ENCODE results near the gene SLC6A17.

DNA sequence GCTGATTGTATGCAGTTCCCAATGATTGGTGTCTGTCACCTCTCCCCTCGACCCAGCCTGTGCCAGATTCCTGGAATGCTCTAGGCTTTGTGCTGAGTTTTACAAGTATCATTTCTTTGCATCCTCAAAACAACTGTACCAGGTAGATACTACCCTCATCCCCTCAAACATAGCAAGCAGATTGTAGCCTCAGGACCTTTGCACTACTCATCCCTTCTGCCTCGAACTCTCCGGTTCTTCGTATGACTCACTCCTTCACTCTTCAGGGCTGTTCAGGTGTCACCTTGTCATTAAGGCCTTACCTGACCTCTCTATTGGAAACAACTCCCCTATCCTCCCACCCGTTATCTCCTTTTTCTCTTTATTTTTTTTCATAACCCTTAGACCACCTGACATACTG, 67.8 kb downstream of the SLC6A17 start:
- no peak for TF ChIP-seq EZH2phosphoT487 (IDR thresholded peaks at IDR 0.05; ENCODE audit: unreplicated experiment)
- no peak for TF ChIP-seq CREB1 (CRISPR knock-in tag; IDR thresholded peaks at IDR 0.05; ENCODE audit: low read depth)
- TF ChIP-seq, protein P1, sequence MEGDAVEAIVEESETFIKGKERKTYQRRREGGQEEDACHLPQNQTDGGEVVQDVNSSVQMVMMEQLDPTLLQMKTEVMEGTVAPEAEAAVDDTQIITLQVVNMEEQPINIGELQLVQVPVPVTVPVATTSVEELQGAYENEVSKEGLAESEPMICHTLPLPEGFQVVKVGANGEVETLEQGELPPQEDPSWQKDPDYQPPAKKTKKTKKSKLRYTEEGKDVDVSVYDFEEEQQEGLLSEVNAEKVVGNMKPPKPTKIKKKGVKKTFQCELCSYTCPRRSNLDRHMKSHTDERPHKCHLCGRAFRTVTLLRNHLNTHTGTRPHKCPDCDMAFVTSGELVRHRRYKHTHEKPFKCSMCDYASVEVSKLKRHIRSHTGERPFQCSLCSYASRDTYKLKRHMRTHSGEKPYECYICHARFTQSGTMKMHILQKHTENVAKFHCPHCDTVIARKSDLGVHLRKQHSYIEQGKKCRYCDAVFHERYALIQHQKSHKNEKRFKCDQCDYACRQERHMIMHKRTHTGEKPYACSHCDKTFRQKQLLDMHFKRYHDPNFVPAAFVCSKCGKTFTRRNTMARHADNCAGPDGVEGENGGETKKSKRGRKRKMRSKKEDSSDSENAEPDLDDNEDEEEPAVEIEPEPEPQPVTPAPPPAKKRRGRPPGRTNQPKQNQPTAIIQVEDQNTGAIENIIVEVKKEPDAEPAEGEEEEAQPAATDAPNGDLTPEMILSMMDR (conservative IDR thresholded peaks at IDR 0.05; ENCODE audit: low read depth in 2 of 2): no peak
- TF ChIP-seq EZH2 (IDR thresholded peaks at IDR 0.05; ENCODE audit: low read depth, unreplicated experiment): no peak
- TF ChIP-seq POLR2AphosphoS5 (IDR thresholded peaks at IDR 0.05; ENCODE audit: low read depth): no peak
- no peak for TF ChIP-seq STAT1 (IDR thresholded peaks at IDR 0.05; ENCODE audit: unreplicated experiment)
- TF ChIP-seq, protein P2, sequence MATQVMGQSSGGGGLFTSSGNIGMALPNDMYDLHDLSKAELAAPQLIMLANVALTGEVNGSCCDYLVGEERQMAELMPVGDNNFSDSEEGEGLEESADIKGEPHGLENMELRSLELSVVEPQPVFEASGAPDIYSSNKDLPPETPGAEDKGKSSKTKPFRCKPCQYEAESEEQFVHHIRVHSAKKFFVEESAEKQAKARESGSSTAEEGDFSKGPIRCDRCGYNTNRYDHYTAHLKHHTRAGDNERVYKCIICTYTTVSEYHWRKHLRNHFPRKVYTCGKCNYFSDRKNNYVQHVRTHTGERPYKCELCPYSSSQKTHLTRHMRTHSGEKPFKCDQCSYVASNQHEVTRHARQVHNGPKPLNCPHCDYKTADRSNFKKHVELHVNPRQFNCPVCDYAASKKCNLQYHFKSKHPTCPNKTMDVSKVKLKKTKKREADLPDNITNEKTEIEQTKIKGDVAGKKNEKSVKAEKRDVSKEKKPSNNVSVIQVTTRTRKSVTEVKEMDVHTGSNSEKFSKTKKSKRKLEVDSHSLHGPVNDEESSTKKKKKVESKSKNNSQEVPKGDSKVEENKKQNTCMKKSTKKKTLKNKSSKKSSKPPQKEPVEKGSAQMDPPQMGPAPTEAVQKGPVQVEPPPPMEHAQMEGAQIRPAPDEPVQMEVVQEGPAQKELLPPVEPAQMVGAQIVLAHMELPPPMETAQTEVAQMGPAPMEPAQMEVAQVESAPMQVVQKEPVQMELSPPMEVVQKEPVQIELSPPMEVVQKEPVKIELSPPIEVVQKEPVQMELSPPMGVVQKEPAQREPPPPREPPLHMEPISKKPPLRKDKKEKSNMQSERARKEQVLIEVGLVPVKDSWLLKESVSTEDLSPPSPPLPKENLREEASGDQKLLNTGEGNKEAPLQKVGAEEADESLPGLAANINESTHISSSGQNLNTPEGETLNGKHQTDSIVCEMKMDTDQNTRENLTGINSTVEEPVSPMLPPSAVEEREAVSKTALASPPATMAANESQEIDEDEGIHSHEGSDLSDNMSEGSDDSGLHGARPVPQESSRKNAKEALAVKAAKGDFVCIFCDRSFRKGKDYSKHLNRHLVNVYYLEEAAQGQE (IDR thresholded peaks at IDR 0.05; ENCODE audit: unreplicated experiment): no peak
- TF ChIP-seq ZNF114 (CRISPR knock-in tag; IDR thresholded peaks at IDR 0.05): no peak
- TF ChIP-seq ZNF331 (CRISPR knock-in tag; IDR thresholded peaks at IDR 0.05; ENCODE audit: low read depth): no peak
- TF ChIP-seq, protein P3, sequence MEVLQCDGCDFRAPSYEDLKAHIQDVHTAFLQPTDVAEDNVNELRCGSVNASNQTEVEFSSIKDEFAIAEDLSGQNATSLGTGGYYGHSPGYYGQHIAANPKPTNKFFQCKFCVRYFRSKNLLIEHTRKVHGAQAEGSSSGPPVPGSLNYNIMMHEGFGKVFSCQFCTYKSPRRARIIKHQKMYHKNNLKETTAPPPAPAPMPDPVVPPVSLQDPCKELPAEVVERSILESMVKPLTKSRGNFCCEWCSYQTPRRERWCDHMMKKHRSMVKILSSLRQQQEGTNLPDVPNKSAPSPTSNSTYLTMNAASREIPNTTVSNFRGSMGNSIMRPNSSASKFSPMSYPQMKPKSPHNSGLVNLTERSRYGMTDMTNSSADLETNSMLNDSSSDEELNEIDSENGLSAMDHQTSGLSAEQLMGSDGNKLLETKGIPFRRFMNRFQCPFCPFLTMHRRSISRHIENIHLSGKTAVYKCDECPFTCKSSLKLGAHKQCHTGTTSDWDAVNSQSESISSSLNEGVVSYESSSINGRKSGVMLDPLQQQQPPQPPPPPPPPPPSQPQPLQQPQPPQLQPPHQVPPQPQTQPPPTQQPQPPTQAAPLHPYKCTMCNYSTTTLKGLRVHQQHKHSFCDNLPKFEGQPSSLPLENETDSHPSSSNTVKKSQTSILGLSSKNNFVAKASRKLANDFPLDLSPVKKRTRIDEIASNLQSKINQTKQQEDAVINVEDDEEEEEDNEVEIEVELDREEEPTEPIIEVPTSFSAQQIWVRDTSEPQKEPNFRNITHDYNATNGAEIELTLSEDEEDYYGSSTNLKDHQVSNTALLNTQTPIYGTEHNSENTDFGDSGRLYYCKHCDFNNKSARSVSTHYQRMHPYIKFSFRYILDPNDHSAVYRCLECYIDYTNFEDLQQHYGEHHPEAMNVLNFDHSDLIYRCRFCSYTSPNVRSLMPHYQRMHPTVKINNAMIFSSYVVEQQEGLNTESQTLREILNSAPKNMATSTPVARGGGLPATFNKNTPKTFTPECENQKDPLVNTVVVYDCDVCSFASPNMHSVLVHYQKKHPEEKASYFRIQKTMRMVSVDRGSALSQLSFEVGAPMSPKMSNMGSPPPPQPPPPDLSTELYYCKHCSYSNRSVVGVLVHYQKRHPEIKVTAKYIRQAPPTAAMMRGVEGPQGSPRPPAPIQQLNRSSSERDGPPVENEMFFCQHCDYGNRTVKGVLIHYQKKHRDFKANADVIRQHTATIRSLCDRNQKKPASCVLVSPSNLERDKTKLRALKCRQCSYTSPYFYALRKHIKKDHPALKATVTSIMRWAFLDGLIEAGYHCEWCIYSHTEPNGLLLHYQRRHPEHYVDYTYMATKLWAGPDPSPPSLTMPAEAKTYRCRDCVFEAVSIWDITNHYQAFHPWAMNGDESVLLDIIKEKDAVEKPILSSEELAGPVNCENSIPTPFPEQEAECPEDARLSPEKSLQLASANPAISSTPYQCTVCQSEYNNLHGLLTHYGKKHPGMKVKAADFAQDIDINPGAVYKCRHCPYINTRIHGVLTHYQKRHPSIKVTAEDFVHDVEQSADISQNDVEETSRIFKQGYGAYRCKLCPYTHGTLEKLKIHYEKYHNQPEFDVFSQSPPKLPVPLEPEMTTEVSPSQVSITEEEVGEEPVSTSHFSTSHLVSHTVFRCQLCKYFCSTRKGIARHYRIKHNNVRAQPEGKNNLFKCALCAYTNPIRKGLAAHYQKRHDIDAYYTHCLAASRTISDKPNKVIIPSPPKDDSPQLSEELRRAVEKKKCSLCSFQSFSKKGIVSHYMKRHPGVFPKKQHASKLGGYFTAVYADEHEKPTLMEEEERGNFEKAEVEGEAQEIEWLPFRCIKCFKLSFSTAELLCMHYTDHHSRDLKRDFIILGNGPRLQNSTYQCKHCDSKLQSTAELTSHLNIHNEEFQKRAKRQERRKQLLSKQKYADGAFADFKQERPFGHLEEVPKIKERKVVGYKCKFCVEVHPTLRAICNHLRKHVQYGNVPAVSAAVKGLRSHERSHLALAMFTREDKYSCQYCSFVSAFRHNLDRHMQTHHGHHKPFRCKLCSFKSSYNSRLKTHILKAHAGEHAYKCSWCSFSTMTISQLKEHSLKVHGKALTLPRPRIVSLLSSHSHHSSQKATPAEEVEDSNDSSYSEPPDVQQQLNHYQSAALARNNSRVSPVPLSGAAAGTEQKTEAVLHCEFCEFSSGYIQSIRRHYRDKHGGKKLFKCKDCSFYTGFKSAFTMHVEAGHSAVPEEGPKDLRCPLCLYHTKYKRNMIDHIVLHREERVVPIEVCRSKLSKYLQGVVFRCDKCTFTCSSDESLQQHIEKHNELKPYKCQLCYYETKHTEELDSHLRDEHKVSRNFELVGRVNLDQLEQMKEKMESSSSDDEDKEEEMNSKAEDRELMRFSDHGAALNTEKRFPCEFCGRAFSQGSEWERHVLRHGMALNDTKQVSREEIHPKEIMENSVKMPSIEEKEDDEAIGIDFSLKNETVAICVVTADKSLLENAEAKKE (CRISPR knock-in tag; IDR thresholded peaks at IDR 0.05): no peak

Measured in GM23338 (cell line).